GM12865 (cell line): ENCODE data around the gene POLD3.
"Not testable (repeated sequence)": the region's sequence is repeated elsewhere in the genome, so short reads cannot be mapped to it uniquely, and the experiment has no call there.

Experiments used
- DNase-seq: peaks from one replicate; pipeline ENCODE4 v3.0.0; 2010; ENCODE audit warnings: low read depth
- H3K4me3 ChIP-seq: 2 replicates; pipeline ENCODE4 v1.5.1; 2011; ENCODE audit warnings: mild to moderate bottlenecking, low read depth, low read length, control low read depth
- TF ChIP-seq, protein P1 (sequence below): IDR thresholded peaks from 2 replicates; pipeline ENCODE4 v1.5.1; 2011; ENCODE audit warnings: low read length, control low read depth, low read depth, inconsistent platforms; ENCODE audit not compliant: insufficient read depth; ENCODE audit errors: missing control alignments

The POLD3 gene

DNA sequence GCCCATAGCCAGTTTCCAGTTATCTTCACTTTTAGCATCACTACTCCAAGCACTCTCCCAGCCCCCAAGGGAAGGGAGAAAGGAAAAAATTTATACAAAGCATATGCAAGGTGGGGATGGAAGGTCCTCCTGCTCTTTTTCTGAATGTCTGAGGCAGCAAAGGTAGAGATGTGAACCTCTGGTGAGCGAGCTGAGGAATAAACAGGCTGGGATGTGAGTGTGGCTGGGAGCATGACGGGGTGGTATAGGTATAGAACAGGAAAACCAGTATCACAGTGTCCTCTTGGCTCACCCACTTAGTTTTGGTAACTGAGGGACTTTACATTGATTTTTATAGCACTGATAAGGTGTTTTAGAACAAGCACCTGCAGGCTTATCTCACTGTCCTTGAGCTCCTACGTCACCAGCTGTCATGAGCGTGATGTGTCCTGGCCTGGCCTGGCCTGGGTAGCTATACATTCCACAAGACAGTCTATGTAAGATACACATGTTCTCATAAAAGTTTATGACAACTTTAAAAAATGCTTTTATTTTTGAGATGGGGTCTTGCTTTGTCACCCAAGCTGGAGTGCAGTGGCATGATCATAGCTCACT is 10.3 kb upstream of the POLD3 start:
- TF ChIP-seq, protein P1, sequence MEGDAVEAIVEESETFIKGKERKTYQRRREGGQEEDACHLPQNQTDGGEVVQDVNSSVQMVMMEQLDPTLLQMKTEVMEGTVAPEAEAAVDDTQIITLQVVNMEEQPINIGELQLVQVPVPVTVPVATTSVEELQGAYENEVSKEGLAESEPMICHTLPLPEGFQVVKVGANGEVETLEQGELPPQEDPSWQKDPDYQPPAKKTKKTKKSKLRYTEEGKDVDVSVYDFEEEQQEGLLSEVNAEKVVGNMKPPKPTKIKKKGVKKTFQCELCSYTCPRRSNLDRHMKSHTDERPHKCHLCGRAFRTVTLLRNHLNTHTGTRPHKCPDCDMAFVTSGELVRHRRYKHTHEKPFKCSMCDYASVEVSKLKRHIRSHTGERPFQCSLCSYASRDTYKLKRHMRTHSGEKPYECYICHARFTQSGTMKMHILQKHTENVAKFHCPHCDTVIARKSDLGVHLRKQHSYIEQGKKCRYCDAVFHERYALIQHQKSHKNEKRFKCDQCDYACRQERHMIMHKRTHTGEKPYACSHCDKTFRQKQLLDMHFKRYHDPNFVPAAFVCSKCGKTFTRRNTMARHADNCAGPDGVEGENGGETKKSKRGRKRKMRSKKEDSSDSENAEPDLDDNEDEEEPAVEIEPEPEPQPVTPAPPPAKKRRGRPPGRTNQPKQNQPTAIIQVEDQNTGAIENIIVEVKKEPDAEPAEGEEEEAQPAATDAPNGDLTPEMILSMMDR, result no peak
- no peak overlapping the region for H3K4me3 ChIP-seq
- no peak for DNase-seq

DNA sequence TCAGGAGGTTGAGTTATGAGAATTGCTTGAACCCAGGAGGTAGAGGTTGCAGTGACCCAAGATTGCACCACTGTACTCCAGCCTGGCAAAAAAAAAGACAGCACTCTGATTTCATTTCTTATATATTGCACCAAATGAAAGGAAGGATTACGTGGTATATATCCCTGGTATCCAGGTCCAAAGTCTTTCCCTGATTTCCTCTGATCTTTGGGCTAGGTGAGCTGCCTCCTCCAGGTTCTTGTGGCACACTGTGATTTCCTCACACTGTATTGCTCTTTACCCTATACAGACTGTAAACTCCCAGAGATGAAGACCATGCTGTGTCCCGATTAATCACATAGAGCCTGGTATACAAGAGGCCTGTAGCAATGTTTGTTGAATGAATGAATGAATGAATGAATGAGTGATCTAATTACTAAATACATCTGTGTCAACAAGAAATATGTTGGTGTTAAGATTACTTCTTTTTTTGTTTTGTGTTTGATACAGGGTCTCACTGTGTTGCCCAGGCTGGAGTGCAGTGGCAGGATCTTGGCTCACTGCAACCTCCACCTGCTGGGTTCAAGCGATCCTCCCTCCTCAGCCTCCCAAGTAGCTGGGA is 9.3 kb upstream of the POLD3 start:
- TF ChIP-seq, protein P1, result no peak
- no peak overlapping the region for H3K4me3 ChIP-seq
- no peak for DNase-seq

DNA sequence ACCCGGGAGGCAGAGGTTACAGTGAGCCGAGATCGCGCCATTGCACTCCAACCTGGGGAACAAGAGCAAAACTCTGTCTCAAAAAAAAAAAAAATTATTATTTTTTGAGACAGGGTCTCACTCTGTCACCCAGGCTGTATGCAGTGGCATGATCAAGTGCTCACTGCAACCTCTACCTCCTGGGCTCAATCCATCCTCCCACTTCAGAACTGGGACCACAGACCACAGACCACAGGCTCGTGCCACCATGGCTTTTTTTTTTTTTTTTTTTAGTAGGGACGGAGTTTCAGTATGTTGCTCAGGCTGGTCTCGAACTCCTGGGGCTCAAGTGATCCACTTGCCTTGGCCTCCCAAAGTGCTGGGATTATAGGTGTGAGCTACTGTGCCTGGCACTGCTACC is 1.9 kb upstream of the POLD3 start:
- not testable (repeated sequence) for H3K4me3 ChIP-seq, DNase-seq

DNA sequence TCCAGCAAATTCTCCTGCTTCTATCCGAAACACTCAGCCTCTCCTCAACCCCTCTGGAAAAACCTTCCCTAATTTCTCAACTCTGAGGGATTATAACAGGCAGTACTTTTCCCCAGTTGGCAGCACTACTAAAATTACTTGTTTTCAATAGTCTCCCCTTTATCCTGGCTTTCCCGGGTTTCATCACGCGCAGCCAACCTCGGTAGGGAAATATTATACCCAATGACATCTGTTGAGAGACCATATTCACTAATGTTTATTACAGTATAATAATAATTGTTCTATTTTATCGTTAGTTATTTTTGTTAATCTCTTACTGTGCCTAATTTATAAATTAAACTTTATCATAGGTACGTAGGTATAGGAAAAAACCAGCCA is 330 bp upstream of the POLD3 start:
- H3K4me3 ChIP-seq, result peak overlapping the region; percentile 77
- DNase-seq, result no peak

DNA sequence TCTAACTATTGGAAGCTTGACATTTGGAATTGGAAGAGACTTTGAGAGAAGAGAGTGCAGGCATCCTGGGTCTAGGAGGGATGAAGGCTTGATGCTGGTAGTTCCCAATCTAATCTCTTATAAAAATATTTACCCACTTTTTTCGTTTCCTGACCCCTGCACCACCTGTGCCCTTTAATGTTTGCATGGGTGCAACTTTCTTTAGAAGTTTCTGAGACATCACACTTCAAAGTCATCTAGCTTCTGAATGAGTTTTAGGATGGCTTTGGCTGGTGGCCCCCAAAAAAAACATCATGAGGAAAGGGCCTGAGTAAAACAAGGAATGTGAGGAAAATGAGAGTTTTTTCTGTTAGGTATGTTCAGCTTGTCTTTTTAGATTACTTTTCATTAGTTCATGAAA is 1.1 kb downstream of the POLD3 start:
- DNase-seq, result no peak
- TF ChIP-seq, protein P1, result no peak
- peak overlapping the region; percentile 77 for H3K4me3 ChIP-seq

More for the DNA sequence above, 330 bp upstream of the POLD3 start:
- TF ChIP-seq, protein P1, result no peak

DNA sequence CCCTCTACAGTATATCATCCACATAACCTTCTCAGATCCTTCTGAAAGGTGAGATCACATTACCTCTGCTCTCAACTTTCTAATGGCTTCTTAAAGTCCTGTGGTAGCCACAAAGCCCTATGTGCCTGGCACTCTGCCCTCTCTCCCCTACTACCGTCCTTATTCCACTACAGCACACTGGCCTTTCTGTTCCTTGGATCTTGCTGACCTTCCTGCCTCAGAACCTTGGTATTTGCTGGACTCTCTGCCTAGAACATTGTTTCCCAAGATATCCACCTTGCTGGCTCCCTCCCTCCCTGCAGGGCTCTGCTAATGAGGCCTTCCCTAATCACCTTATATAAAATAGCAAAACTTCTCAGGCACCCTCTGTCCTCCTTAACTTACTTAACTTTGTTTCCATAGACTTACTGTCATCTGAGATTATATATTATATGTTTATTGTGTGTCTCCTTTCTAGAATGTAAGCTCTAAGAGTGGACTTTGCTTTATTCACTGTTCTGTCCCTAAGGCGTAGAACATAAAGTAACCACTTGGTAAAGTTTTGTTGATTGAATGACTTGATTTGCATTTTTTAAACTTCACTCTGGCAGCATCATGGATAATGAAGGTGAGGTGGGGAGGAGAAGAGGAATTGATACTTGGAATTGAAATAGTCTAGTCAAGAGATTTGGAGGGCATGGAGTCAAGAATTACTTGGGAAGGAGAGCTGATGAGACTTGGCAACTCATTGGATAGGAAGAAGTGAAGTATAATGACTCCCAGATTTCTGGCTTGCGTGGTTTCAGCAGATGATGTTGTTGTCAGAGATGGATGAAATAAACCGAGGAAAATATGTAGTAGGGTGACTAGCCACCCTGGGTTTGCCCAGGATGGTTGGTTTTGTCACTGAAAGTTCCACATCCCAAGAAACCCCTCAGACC is 10.5 kb downstream of the POLD3 start:
- DNase-seq, result no peak
- TF ChIP-seq, protein P1, result no peak
- no peak overlapping the region for H3K4me3 ChIP-seq

DNA sequence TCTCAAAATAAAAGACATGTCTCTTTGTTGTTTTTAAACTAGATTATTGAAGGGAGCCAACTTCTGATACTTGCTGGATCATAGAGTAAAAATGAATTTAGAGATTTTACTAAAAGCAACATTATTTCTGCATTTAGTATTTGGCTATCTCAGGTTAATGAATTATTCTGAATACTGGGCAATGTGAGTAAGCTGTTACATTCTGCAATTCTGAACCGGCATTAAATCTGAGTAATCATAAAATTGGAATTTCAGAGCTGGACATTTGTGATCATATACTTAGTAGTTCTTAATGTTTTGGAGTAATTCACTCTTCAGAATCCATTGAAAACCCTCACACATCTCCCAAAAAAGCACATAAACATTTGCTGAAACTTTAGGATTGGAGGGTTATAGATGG is 11.5 kb downstream of the POLD3 start:
- H3K4me3 ChIP-seq, result no peak overlapping the region
- TF ChIP-seq, protein P1, result no peak
- no peak for DNase-seq
